ENCODE measurements around the gene INPP4B.

DNA sequence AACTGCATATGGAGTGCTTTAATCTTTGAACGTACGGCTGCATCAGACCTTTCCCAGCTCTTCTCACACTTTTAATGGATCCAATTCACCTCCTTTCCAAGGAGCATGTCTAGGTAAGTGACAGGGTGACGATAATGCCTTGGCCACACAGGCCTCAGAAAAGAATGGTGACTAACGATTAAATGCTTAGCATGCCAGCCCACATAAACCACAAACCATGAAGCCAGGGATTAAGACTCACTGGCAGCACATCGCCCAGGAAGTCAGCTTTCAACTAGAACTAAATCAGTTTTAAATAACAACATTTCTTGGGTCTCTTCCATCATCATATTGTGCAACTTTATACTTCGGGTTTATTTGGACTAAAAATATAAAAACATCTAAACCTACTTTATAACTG, 28.7 kb downstream of the INPP4B start:
- no peak for TF ChIP-seq SMC3 (IDR thresholded peaks at IDR 0.05; ENCODE audit: low read depth, low read length)
- TF ChIP-seq, protein P1, sequence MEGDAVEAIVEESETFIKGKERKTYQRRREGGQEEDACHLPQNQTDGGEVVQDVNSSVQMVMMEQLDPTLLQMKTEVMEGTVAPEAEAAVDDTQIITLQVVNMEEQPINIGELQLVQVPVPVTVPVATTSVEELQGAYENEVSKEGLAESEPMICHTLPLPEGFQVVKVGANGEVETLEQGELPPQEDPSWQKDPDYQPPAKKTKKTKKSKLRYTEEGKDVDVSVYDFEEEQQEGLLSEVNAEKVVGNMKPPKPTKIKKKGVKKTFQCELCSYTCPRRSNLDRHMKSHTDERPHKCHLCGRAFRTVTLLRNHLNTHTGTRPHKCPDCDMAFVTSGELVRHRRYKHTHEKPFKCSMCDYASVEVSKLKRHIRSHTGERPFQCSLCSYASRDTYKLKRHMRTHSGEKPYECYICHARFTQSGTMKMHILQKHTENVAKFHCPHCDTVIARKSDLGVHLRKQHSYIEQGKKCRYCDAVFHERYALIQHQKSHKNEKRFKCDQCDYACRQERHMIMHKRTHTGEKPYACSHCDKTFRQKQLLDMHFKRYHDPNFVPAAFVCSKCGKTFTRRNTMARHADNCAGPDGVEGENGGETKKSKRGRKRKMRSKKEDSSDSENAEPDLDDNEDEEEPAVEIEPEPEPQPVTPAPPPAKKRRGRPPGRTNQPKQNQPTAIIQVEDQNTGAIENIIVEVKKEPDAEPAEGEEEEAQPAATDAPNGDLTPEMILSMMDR (conservative IDR thresholded peaks at IDR 0.05; ENCODE audit: low read depth, low read length) = no peak
- TF ChIP-seq POLR2A (IDR thresholded peaks at IDR 0.05; ENCODE audit: low read depth, low read length) = no peak
- TF ChIP-seq FOS (IDR thresholded peaks at IDR 0.05; ENCODE audit: low read depth, low read length) = peak; percentile 61
- TF ChIP-seq MXI1 (IDR thresholded peaks at IDR 0.05; ENCODE audit: borderline replicate concordance, low read depth, low read length) = no peak
- peak; percentile 44; the same call in 1 of the 2 replicates for TF ChIP-seq BHLHE40 (IDR thresholded peaks at IDR 0.05; ENCODE audit: low read depth, low read length)
- no peak for TF ChIP-seq RFX5 (IDR thresholded peaks at IDR 0.05; ENCODE audit: low read depth, low read length)
- TF ChIP-seq RAD21 (IDR thresholded peaks at IDR 0.05; ENCODE audit: low read length) = no peak
- TF ChIP-seq MAZ (IDR thresholded peaks at IDR 0.05; ENCODE audit: borderline replicate concordance, low read depth, low read length) = no peak
- TF ChIP-seq, protein P2, sequence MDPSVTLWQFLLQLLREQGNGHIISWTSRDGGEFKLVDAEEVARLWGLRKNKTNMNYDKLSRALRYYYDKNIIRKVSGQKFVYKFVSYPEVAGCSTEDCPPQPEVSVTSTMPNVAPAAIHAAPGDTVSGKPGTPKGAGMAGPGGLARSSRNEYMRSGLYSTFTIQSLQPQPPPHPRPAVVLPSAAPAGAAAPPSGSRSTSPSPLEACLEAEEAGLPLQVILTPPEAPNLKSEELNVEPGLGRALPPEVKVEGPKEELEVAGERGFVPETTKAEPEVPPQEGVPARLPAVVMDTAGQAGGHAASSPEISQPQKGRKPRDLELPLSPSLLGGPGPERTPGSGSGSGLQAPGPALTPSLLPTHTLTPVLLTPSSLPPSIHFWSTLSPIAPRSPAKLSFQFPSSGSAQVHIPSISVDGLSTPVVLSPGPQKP (IDR thresholded peaks at IDR 0.05; ENCODE audit: borderline replicate concordance, low read depth, low read length) = no peak
- no peak for TF ChIP-seq CHD1 (IDR thresholded peaks at IDR 0.05; ENCODE audit: low read depth, low read length)
- peak; percentile 98 for TF ChIP-seq CEBPB (IDR thresholded peaks at IDR 0.05; ENCODE audit: low read depth, low read length)
